NCI-H446 treated with DMSO at 0.1 percent for 48 hours (cell line): ENCODE measurements around the gene PDE6A.
"Not testable (repeated sequence)": the region's sequence is repeated elsewhere in the genome, so short reads cannot be mapped to it uniquely, and the experiment has no call there.

Source experiments
- DNase-seq: peaks from one replicate; lab custom pipeline; 2025; lab: John Stamatoyannopoulos, UW

PDE6A gene

GRCh38 chr5:149863830-149864229, 80.8 kb downstream of the PDE6A start:
- DNase-seq, result no peak

GRCh38 chr5:149863176-149863575, 81.4 kb downstream of the PDE6A start:
- DNase-seq, result no peak

- DNase-seq, result no peak
Observed at GRCh38 chr5:149860801-149861322, 83.7 kb downstream of the PDE6A start.

- no peak for DNase-seq
Observed at GRCh38 chr5:149859746-149860145, 84.8 kb downstream of the PDE6A start.

GRCh38 chr5:149858481-149858880, 86.1 kb downstream of the PDE6A start:
- DNase-seq, result not testable (repeated sequence)

- DNase-seq, result no peak
Observed at GRCh38 chr5:149857499-149857898, 87.1 kb downstream of the PDE6A start.

- DNase-seq, result no peak
Observed at GRCh38 chr5:149855366-149855765, 89.2 kb downstream of the PDE6A start.

- DNase-seq, result no peak
Observed at GRCh38 chr5:149854866-149855265, 89.7 kb downstream of the PDE6A start.

- DNase-seq, result no peak
Observed at GRCh38 chr5:149853701-149854100, 90.9 kb downstream of the PDE6A start.

GRCh38 chr5:149853331-149853648, 91.3 kb downstream of the PDE6A start:
- DNase-seq, result no peak

GRCh38 chr5:149852641-149853330, 91.8 kb downstream of the PDE6A start:
- DNase-seq, result no peak

- no peak for DNase-seq
Observed at GRCh38 chr5:149851211-149851610, 93.4 kb downstream of the PDE6A start.

- DNase-seq, result no peak
Observed at GRCh38 chr5:149849966-149850910, 94.4 kb downstream of the PDE6A start.

GRCh38 chr5:149849280-149849965, 95.2 kb downstream of the PDE6A start:
- DNase-seq, result no peak

GRCh38 chr5:149847611-149848010, 97.0 kb downstream of the PDE6A start:
- DNase-seq, result no peak

- DNase-seq, result no peak
Observed at GRCh38 chr5:149846021-149846420, 98.6 kb downstream of the PDE6A start.

- no peak for DNase-seq
Observed at GRCh38 chr5:149845601-149846000, 99.0 kb downstream of the PDE6A start.

GRCh38 chr5:149841851-149842793, 102.5 kb downstream of the PDE6A start:
- DNase-seq, result no peak

GRCh38 chr5:149840226-149840825, 104.3 kb downstream of the PDE6A start:
- no peak for DNase-seq

- no peak for DNase-seq
Observed at GRCh38 chr5:149839761-149840160, 104.8 kb downstream of the PDE6A start.
